Ishikawa (cell line): ENCODE results near the gene ANKRD31.

Source experiments
- CEBPB ChIP-seq: IDR thresholded peaks from 2 replicates; pipeline ENCODE4 v1.6.1; 2012
- CREB1 ChIP-seq: IDR thresholded peaks from 2 replicates; pipeline ENCODE4 v1.6.1; 2012; ENCODE audit warnings: low read depth
- EGR1 ChIP-seq: IDR thresholded peaks from 2 replicates; pipeline ENCODE4 v1.6.1; 2012
- EP300 ChIP-seq: IDR thresholded peaks from 2 replicates; pipeline ENCODE4 v1.6.1; 2012; ENCODE audit warnings: borderline replicate concordance
- FOXM1 ChIP-seq: IDR thresholded peaks from 2 replicates; pipeline ENCODE4 v1.6.1; 2012; ENCODE audit warnings: low read depth, borderline replicate concordance
- MAX ChIP-seq: IDR thresholded peaks from 2 replicates; pipeline ENCODE4 v1.6.1; 2012
- NFIC ChIP-seq: IDR thresholded peaks from 2 replicates; pipeline ENCODE4 v1.6.1; 2012
- RAD21 ChIP-seq: IDR thresholded peaks from 2 replicates; pipeline ENCODE4 v1.6.1; 2012; ENCODE audit warnings: low read depth
- TAF1 ChIP-seq: IDR thresholded peaks from 2 replicates; pipeline ENCODE4 v1.6.1; 2012; ENCODE audit warnings: low read depth, mild to moderate bottlenecking
- TCF12 ChIP-seq: IDR thresholded peaks from 2 replicates; pipeline ENCODE4 v1.6.1; 2012; ENCODE audit warnings: low read depth
- TEAD4 ChIP-seq: IDR thresholded peaks from 2 replicates; pipeline ENCODE4 v1.6.1; 2012
- YY1 ChIP-seq: IDR thresholded peaks from 2 replicates; pipeline ENCODE4 v1.6.1; 2012; ENCODE audit warnings: low read depth
- ZBTB7A ChIP-seq: IDR thresholded peaks from 2 replicates; pipeline ENCODE4 v1.6.1; 2012; ENCODE audit warnings: low read depth
- TF ChIP-seq, protein P1 (sequence below): IDR thresholded peaks from 2 replicates; pipeline ENCODE4 v1.6.1; 2012
- TF ChIP-seq, protein P2 (sequence below): IDR thresholded peaks from 2 replicates; pipeline ENCODE4 v1.6.1; 2012; ENCODE audit warnings: low read depth, mild to moderate bottlenecking

ANKRD31 gene

GRCh38 chr5:75037106-75037505 lies 199.6 kb downstream of the ANKRD31 start:
- TF ChIP-seq CEBPB (peak; percentile 79), EGR1 (peak; percentile 66; the same call in 1 of the 2 replicates), FOXM1 (no peak), ZBTB7A (no peak), YY1 (no peak; the same call in 1 of the 2 replicates), NFIC (peak; percentile 57), TCF12 (peak; percentile 70), EP300 (peak; percentile 53; the same call in 1 of the 2 replicates), TAF1 (no peak), MAX (no peak), RAD21 (peak; percentile 28; the same call in 1 of the 2 replicates), CREB1 (no peak), TEAD4 (peak; percentile 61)
- TF ChIP-seq, protein P1, sequence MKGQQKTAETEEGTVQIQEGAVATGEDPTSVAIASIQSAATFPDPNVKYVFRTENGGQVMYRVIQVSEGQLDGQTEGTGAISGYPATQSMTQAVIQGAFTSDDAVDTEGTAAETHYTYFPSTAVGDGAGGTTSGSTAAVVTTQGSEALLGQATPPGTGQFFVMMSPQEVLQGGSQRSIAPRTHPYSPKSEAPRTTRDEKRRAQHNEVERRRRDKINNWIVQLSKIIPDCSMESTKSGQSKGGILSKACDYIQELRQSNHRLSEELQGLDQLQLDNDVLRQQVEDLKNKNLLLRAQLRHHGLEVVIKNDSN: no peak
- TF ChIP-seq, protein P2, sequence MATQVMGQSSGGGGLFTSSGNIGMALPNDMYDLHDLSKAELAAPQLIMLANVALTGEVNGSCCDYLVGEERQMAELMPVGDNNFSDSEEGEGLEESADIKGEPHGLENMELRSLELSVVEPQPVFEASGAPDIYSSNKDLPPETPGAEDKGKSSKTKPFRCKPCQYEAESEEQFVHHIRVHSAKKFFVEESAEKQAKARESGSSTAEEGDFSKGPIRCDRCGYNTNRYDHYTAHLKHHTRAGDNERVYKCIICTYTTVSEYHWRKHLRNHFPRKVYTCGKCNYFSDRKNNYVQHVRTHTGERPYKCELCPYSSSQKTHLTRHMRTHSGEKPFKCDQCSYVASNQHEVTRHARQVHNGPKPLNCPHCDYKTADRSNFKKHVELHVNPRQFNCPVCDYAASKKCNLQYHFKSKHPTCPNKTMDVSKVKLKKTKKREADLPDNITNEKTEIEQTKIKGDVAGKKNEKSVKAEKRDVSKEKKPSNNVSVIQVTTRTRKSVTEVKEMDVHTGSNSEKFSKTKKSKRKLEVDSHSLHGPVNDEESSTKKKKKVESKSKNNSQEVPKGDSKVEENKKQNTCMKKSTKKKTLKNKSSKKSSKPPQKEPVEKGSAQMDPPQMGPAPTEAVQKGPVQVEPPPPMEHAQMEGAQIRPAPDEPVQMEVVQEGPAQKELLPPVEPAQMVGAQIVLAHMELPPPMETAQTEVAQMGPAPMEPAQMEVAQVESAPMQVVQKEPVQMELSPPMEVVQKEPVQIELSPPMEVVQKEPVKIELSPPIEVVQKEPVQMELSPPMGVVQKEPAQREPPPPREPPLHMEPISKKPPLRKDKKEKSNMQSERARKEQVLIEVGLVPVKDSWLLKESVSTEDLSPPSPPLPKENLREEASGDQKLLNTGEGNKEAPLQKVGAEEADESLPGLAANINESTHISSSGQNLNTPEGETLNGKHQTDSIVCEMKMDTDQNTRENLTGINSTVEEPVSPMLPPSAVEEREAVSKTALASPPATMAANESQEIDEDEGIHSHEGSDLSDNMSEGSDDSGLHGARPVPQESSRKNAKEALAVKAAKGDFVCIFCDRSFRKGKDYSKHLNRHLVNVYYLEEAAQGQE: no peak

GRCh38 chr5:75034137-75034739 lies 202.4 kb downstream of the ANKRD31 start:
- TF ChIP-seq CEBPB: no peak
- TF ChIP-seq TEAD4: no peak
- TF ChIP-seq TAF1: no peak
- no peak for TF ChIP-seq RAD21
- TF ChIP-seq, protein P2: no peak

- no peak for TF ChIP-seq CREB1
- no peak for TF ChIP-seq CEBPB
- no peak for TF ChIP-seq ZBTB7A
- TF ChIP-seq MAX: no peak
- TF ChIP-seq, protein P1: no peak
- no peak for TF ChIP-seq FOXM1
- no peak for TF ChIP-seq RAD21
- no peak for TF ChIP-seq YY1
- TF ChIP-seq EGR1: no peak
- TF ChIP-seq NFIC: no peak
- TF ChIP-seq, protein P2: no peak
- TF ChIP-seq TCF12: no peak
- TF ChIP-seq EP300: no peak
- no peak for TF ChIP-seq TAF1
- TF ChIP-seq TEAD4: no peak
Measured at GRCh38 chr5:75031366-75031765, 205.3 kb downstream of the ANKRD31 start.

GRCh38 chr5:75028090-75028489 lies 208.6 kb downstream of the ANKRD31 start:
- TF ChIP-seq, protein P2: no peak
- TF ChIP-seq TEAD4 (no peak), TCF12 (no peak), TAF1 (no peak), EGR1 (no peak), ZBTB7A (no peak), RAD21 (no peak), MAX (no peak), FOXM1 (no peak), YY1 (no peak), CEBPB (no peak), EP300 (no peak), NFIC (no peak), CREB1 (no peak)
- TF ChIP-seq, protein P1: no peak
